ENCODE results near the gene RAD51D.

RAD51D gene

GRCh38 chr17:35074711-35075707 lies 44.7 kb downstream of the RAD51D start:
- 0 out of 2 replicates have a peak, but pooled peaks cover 3% of the 10 kb centered on the region for H3K27me3 ChIP-seq (replicated peaks; ENCODE audit: insufficient read depth, low read length)
- no peaks in the 10 kb centered on the region for H3K9me2 ChIP-seq (replicated peaks; ENCODE audit: insufficient read depth, low read length)
- peaks cover 38% of the 10 kb centered on the region for H3K4me1 ChIP-seq (ENCODE audit: low read length)
- no peak overlapping the region for H2AFZ ChIP-seq (ENCODE audit: low read length)
- H3K79me2 ChIP-seq (ENCODE audit: low read length): peaks cover 76% of the 10 kb centered on the region
- no peak overlapping the region for H3K9ac ChIP-seq (ENCODE audit: low read length)
- H3K4me3 ChIP-seq (ENCODE audit: low read length): no peak overlapping the region
- 0 out of 2 replicates have a peak overlapping the region, but pooled peaks have one; percentile 2 for H3K4me2 ChIP-seq (ENCODE audit: low read depth, low read length)
- DNase-seq: no peak
- H4K20me1 ChIP-seq (ENCODE audit: insufficient read depth, low read length): no peaks in the 10 kb centered on the region
- H3K27ac ChIP-seq (ENCODE audit: low read length): no peak overlapping the region
- peaks cover 24% of the 10 kb centered on the region for H3F3A ChIP-seq (ENCODE audit: insufficient read depth, low read length)
- TF ChIP-seq EZH2phosphoT487 (IDR thresholded peaks at IDR 0.05; ENCODE audit: low read length) (no peak), CTCF (IDR thresholded peaks at IDR 0.05; ENCODE audit: low read length) (no peak), EZH2 (optimal IDR thresholded peaks at IDR 0.05; ENCODE audit: low read depth, low read length) (no peak)
- H3K36me3 ChIP-seq (replicated peaks; ENCODE audit: insufficient read depth, low read length): no peaks in the 10 kb centered on the region
- H3K9me3 ChIP-seq (replicated peaks; ENCODE audit: insufficient read depth, low read length): no peaks in the 10 kb centered on the region

- Histone ChIP-seq H3K4me1 (ENCODE audit: low read length) (peaks cover 34% of the 10 kb centered on the region), H4K20me1 (ENCODE audit: insufficient read depth, low read length) (no peaks in the 10 kb centered on the region), H3K9me2 (replicated peaks; ENCODE audit: insufficient read depth, low read length) (no peaks in the 10 kb centered on the region), H3K27ac (ENCODE audit: low read length) (no peak overlapping the region), H3K9me3 (replicated peaks; ENCODE audit: insufficient read depth, low read length) (no peaks in the 10 kb centered on the region), H2AFZ (ENCODE audit: low read length) (no peak overlapping the region), H3K9ac (ENCODE audit: low read length) (no peak overlapping the region), H3K27me3 (replicated peaks; ENCODE audit: insufficient read depth, low read length) (0 out of 2 replicates have a peak, but pooled peaks cover 3% of the 10 kb centered on the region), H3F3A (ENCODE audit: insufficient read depth, low read length) (peaks cover 24% of the 10 kb centered on the region), H3K79me2 (ENCODE audit: low read length) (peaks cover 72% of the 10 kb centered on the region), H3K4me3 (ENCODE audit: low read length) (no peak overlapping the region), H3K4me2 (ENCODE audit: low read depth, low read length) (0 out of 2 replicates have a peak overlapping the region, but pooled peaks have one; percentile 30), H3K36me3 (replicated peaks; ENCODE audit: insufficient read depth, low read length) (no peaks in the 10 kb centered on the region)
- no peak for TF ChIP-seq EZH2 (optimal IDR thresholded peaks at IDR 0.05; ENCODE audit: low read depth, low read length)
- no peak for TF ChIP-seq CTCF (IDR thresholded peaks at IDR 0.05; ENCODE audit: low read length)
- TF ChIP-seq EZH2phosphoT487 (IDR thresholded peaks at IDR 0.05; ENCODE audit: low read length): no peak
- DNase-seq: no peak
Observed at GRCh38 chr17:35073991-35074627, 45.6 kb downstream of the RAD51D start.

- peak overlapping the region; percentile 30; the same call in 1 of the 2 replicates for H3K4me2 ChIP-seq (ENCODE audit: low read depth, low read length)
- H2AFZ ChIP-seq (ENCODE audit: low read length): no peak overlapping the region
- no peaks in the 10 kb centered on the region for H3K9me3 ChIP-seq (replicated peaks; ENCODE audit: insufficient read depth, low read length)
- TF ChIP-seq EZH2phosphoT487 (IDR thresholded peaks at IDR 0.05; ENCODE audit: low read length): no peak
- no peak for TF ChIP-seq CTCF (IDR thresholded peaks at IDR 0.05; ENCODE audit: low read length)
- TF ChIP-seq EZH2 (optimal IDR thresholded peaks at IDR 0.05; ENCODE audit: low read depth, low read length): no peak
- H3K4me3 ChIP-seq (ENCODE audit: low read length): no peak overlapping the region
- H3F3A ChIP-seq (ENCODE audit: insufficient read depth, low read length): peaks cover 24% of the 10 kb centered on the region
- peak; percentile 60 for DNase-seq
- H3K9me2 ChIP-seq (replicated peaks; ENCODE audit: insufficient read depth, low read length): no peaks in the 10 kb centered on the region
- H3K4me1 ChIP-seq (ENCODE audit: low read length): peaks cover 38% of the 10 kb centered on the region
- H3K9ac ChIP-seq (ENCODE audit: low read length): no peak overlapping the region
- no peaks in the 10 kb centered on the region for H3K36me3 ChIP-seq (replicated peaks; ENCODE audit: insufficient read depth, low read length)
- H3K27me3 ChIP-seq (replicated peaks; ENCODE audit: insufficient read depth, low read length): 0 out of 2 replicates have a peak, but pooled peaks cover 3% of the 10 kb centered on the region
- H3K27ac ChIP-seq (ENCODE audit: low read length): no peak overlapping the region
- H4K20me1 ChIP-seq (ENCODE audit: insufficient read depth, low read length): no peaks in the 10 kb centered on the region
- peaks cover 64% of the 10 kb centered on the region for H3K79me2 ChIP-seq (ENCODE audit: low read length)
Observed at GRCh38 chr17:35073183-35073790, 46.4 kb downstream of the RAD51D start.

Measured in MM.1S (cell line).